ENCODE results near the gene MEFV. TPM values are rescaled to one million over a fixed set of nuclear protein-coding genes. Genes with fewer than 3 reads are reported as not detected.

Gene MEFV
- total RNA-seq, 2 donors from 2014 or later, result 0.82 to 2.2 TPM

- no peak for TF ChIP-seq CTCF (IDR thresholded peaks at IDR 0.05)
- no peaks in the 10 kb centered on the region for H3K36me3 ChIP-seq
- no peak overlapping the region for H3K4me3 ChIP-seq
- no peak for DNase-seq (ENCODE audit: low spot score)
- no peaks in the 10 kb centered on the region for H3K27me3 ChIP-seq
- H3K4me1 ChIP-seq, result no peaks in the 10 kb centered on the region
- no peak overlapping the region for H3K27ac ChIP-seq
- H3K9me3 ChIP-seq, result no peaks in the 10 kb centered on the region
Measured at GRCh38 chr16:3252967-3253366, 3.5 kb downstream of the MEFV start.

- no peaks in the 10 kb centered on the region for H3K27me3 ChIP-seq
- no peak for TF ChIP-seq CTCF (IDR thresholded peaks at IDR 0.05)
Measured at GRCh38 chr16:3249451-3249850, 7.0 kb downstream of the MEFV start.

GRCh38 chr16:3249020-3249419 is 7.4 kb downstream of the MEFV start:
- DNase-seq (ENCODE audit: low spot score), result no peak
- no peaks in the 10 kb centered on the region for H3K9me3 ChIP-seq
- H3K4me3 ChIP-seq, result no peak overlapping the region
- no peaks in the 10 kb centered on the region for H3K27me3 ChIP-seq
- no peaks in the 10 kb centered on the region for H3K36me3 ChIP-seq
- TF ChIP-seq CTCF (IDR thresholded peaks at IDR 0.05), result no peak
- no peaks in the 10 kb centered on the region for H3K4me1 ChIP-seq
- H3K27ac ChIP-seq, result no peak overlapping the region

More at GRCh38 chr16:3249451-3249850, 7.0 kb downstream of the MEFV start:
- no peak overlapping the region for H3K27ac ChIP-seq
- H3K36me3 ChIP-seq, result no peaks in the 10 kb centered on the region
- H3K9me3 ChIP-seq, result no peaks in the 10 kb centered on the region
- no peak overlapping the region for H3K4me3 ChIP-seq
- DNase-seq (ENCODE audit: low spot score), result no peak
- H3K4me1 ChIP-seq, result no peaks in the 10 kb centered on the region

GRCh38 chr16:3248596-3248995 is 7.8 kb downstream of the MEFV start:
- H3K9me3 ChIP-seq, result no peaks in the 10 kb centered on the region
- no peaks in the 10 kb centered on the region for H3K4me1 ChIP-seq
- H3K27me3 ChIP-seq, result no peaks in the 10 kb centered on the region
- no peak for DNase-seq (ENCODE audit: low spot score)
- H3K36me3 ChIP-seq, result no peaks in the 10 kb centered on the region
- no peak overlapping the region for H3K27ac ChIP-seq
- TF ChIP-seq CTCF (IDR thresholded peaks at IDR 0.05), result no peak
- no peak overlapping the region for H3K4me3 ChIP-seq

GRCh38 chr16:3246876-3247275 is 9.6 kb downstream of the MEFV start:
- Histone ChIP-seq H3K4me1 (no peaks in the 10 kb centered on the region), H3K9me3 (no peaks in the 10 kb centered on the region), H3K27me3 (no peaks in the 10 kb centered on the region), H3K36me3 (no peaks in the 10 kb centered on the region), H3K27ac (no peak overlapping the region), H3K4me3 (no peak overlapping the region)
- DNase-seq (ENCODE audit: low spot score), result no peak
- TF ChIP-seq CTCF (IDR thresholded peaks at IDR 0.05), result no peak

- Histone ChIP-seq H3K27me3 (no peaks in the 10 kb centered on the region), H3K4me1 (no peaks in the 10 kb centered on the region), H3K4me3 (no peak overlapping the region), H3K27ac (no peak overlapping the region), H3K9me3 (no peaks in the 10 kb centered on the region), H3K36me3 (no peaks in the 10 kb centered on the region)
- TF ChIP-seq CTCF (IDR thresholded peaks at IDR 0.05), result no peak
- DNase-seq (ENCODE audit: low spot score), result no peak
Measured at GRCh38 chr16:3246002-3246401, 10.4 kb downstream of the MEFV start.
